Dermis microvascular lymphatic vessel endothelial cell (primary cell): Measurements from ENCODE around the gene SUPT20HL1. TPM values are rescaled to one million over a fixed set of nuclear protein-coding genes. Genes with fewer than 3 reads are reported as not detected.
"Not testable (repeated sequence)": the region's sequence is repeated elsewhere in the genome, so short reads cannot be mapped to it uniquely, and the experiment has no call there.

Source experiments
- DNase-seq, 2 donors: peaks; one replicate each; pipeline versions ENCODE4 v3.0.0 to v3.0.0-alpha.2; 2010; ENCODE audit warnings: low read depth in 2 of 2
- total RNA-seq: library from RNA; depleted of rRNA; stranded (reverse); fragments of >200 nt; gene quantifications from 2 replicates; pipeline ENCODE4 v1.2.1, GENCODE V29; 2014

Gene SUPT20HL1
- total RNA-seq, 1 donor from 2014 or later, result not detected

DNA sequence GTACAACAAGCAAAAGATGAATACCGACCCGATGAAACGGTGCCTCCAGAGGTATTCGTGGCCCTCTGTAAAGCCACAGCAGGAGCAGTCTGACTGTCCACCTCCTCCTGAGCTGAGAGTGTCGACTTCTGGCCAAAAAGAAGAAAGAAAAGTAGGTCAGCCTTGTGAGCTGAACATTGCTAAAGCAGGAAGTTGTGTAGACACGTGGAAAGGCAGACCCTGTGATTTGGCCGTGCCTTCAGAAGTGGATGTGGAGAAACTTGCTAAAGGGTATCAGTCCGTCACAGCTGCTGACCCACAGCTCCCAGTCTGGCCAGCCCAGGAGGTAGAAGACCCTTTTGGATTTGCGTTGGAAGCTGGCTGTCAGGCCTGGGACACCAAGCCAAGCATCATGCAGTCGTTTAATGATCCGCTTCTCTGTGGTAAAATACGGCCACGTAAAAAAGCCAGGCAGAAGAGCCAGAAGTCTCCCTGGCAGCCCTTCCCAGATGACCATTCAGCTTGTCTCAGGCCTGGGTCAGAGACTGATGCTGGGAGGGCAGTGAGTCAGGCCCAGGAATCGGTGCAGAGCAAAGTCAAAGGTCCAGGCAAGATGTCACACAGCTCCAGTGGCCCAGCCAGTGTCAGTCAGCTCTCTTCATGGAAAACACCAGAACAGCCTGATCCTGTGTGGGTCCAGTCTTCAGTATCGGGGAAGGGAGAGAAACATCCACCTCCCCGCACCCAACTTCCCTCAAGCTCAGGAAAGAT lies 3.2 kb downstream of the SUPT20HL1 start:
- not testable (repeated sequence) for DNase-seq

DNA sequence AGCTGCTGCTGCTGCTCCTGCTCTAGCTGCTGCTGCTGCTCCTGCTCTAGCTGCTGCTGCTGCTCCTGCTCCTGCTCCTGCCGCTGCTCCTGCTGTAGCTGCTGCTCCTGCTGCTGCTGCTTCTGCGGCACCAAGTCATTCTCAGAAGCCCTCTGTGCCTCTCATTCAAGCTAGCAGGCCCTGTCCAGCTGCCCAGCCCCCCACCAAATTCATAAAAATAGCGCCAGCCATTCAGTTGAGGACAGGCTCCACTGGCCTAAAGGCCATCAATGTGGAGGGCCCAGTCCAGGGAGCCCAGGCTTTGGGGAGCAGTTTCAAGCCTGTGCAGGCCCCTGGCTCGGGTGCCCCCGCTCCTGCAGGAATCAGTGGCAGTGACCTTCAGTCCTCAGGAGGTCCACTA lies 3.9 kb downstream of the SUPT20HL1 start:
- no peak for DNase-seq

DNA sequence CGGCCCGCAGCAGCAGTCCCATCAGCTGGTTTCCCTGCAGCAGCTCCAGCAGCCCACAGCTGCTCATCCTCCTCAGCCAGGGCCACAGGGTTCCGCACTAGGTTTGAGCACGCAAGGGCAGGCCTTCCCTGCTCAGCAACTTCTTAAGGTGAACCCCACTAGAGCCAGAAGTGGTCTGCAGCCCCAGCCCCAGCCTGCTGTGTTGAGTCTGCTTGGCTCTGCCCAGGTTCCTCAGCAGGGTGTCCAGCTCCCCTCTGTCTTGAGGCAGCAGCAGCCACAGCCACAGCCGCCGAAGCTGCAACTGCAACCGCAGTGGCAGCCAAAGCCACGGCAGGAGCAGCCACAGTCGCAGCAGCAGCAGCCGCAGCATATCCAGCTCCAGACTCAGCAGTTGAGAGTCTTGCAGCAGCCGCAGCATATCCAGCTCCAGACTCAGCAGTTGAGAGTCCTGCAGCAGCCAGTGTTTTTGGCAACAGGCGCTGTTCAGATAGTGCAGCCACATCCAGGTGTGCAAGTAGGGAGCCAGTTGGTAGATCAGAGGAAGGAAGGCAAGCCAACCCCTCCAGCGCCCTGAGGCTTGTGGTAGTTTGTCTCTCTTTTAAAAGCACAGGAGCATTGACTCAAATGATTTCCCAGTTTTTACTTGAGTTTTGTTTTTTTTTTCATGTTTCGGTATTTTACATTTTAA lies 4.6 kb downstream of the SUPT20HL1 start:
- DNase-seq, result no peak

DNA sequence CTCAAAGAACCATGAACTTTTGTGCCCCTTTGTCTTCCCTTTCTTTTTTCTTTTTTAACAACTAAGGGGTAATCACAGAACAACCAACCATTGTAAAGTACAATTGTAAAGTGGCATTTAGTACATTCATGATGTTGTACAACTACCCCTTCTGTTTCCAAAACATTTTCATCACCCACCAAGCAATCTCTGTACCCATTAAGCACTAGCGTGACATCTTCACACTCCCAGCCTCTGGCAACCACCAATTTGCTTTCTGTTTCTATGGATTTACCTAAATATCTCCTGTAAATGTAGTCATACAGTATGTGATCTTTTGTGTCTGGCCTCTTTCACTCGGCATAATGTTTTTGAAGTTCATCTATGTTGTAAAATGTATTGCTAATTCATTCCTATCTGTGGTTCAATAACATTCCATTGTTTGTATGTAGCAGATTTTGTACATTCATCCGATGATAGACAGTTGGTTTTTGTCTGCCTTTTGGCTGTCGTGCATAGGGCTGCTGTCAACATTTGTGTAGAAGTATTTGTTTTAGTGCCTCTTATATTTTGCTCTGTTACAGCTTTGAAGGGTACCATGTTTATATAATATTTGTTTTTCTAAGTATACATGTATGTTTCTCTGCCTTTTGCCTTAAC lies 6.4 kb downstream of the SUPT20HL1 start:
- DNase-seq, result not testable (repeated sequence)

DNA sequence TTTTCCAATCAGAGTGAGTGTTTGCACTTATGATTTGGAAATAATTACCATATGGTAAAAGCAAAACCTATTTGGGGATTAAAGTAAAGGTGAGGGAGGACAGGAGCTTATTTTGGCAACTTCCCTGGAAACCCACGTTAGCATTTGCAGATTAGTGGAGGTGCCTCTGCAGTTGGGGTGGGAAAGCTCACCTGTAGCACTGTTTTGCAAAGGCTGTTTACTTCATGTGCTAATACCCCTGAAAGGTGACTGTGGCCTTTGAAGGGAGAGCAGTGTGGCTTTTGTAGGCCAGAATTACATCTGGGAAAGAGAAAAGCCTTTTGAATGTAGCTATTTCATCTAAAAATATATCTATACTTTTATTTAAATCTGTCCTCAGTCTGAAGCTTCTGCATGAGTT lies 9.4 kb downstream of the SUPT20HL1 start:
- DNase-seq, result no peak

DNA sequence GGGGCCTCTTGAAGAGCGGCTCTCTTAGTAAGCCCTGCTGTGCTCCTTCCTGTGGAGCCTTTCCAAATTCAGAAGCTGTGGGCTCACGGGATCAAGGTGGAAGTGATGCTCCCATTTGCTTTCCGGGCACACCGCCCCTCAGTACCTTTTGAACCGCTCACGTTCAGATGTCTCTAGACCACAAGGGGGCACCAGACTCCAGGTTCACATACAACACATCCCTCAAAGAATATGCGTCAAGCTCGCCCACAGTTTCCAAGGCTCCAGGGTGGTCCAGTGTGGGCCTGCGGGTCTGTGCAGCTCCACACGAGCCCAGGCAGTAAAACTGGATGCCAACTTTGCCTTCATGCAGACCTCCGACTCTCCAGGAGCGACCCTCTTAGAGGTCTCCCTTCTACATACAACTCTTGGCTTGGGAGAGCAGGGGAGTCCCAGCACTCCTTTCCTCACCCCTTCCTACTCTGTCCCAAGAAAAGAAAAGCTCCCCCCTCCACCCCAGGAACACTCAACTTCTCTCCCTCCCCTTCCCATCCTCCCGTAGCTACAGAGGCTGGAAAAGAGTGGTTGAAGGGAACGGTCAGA lies 11.0 kb downstream of the SUPT20HL1 start:
- DNase-seq, result peak; percentile 45 to 57

DNA sequence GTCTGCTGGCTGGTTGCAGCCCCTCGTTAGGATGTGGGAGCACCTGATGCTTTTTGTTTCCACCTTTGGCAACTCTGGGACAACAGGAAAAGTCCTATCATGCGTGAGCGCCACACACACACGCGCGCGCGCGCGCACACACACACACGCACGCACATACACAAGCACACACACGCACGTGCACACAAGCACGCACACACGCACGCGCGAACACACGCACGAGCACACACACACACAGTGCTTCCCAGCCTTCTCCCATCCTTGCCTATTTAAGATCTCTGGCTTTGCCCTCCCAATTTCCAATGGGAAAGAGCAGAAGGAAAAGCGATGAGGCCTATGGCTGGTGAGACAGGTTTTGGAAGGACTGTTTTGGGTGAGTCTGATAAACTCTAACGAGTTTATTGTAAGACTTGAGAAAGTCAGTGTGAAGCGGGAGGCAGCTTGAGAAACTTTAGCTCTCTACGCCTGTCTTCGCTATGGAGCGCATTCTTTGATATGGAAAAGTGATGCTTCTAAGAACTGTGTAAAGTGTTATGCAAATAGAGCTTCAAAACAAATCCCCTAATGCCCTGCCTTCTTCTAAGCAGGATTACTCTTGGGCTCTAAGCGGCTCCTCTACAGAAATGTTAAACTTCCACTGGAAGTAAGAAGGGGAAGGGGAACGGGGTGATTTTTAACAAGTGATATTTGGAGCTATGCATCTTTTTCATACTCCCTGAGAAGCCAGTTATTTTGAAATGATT lies 11.8 kb downstream of the SUPT20HL1 start:
- DNase-seq, result no peak

DNA sequence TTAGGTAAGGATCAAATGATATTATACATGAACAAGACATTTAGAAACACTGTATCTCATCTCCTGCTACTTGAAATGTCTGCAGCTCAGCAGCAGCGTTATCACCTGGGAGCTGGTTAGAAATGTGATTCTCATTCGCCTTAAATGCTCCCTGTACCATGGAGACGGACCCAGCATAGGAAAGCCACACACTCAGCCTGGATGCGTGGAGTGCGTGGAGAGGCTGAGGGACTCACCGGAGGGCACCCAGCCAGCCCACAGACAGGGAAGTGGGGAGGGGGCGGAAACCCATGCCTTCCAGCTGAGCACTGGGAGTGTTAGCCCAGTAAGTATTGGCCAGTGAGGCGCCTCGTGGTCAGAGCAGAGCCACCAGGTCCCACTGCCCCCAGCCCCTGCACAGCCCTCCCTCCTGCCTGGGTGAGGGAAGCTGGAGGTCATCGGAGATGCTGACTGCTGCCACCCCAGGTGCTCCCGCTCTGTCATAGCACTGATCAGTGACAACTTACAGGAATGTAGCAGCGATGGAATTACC lies 15.2 kb downstream of the SUPT20HL1 start:
- DNase-seq, result no peak

DNA sequence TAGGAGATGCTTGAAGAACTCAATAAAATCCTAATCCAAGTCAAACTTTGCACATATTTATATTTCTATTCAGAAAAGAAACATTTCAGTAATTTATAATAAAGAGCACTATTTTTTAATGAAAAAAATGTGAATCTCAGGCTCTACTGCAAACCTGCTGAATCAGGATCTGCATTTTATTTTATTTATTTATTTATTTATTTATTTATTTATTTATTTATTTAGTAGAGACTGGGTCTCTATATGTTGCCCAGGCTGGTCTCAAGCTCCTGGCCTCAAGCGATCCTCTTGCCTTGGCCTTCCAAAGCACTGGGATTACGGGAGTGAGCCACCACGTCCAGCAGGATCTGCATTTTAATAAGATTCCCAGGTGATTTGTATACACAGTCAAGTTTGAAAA lies 16.0 kb downstream of the SUPT20HL1 start:
- DNase-seq, result no peak

DNA sequence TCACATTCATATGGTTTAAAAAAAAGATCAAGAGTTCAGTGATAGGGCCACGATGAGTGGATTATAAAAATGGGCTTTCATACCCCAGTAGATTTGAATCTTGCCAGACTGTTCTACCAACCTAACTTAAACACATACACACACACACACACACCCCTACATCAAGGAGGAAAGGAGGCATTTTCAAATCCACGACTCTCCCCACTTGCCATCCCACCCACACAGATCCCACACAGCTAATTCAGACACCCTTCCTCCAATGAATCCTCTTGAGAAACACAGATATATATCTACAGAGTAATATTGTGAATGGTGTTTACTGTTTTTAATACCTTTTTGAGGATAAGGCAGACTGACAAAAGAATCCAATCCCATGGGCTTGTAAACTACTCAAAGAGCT lies 16.8 kb downstream of the SUPT20HL1 start:
- DNase-seq, result no peak

DNA sequence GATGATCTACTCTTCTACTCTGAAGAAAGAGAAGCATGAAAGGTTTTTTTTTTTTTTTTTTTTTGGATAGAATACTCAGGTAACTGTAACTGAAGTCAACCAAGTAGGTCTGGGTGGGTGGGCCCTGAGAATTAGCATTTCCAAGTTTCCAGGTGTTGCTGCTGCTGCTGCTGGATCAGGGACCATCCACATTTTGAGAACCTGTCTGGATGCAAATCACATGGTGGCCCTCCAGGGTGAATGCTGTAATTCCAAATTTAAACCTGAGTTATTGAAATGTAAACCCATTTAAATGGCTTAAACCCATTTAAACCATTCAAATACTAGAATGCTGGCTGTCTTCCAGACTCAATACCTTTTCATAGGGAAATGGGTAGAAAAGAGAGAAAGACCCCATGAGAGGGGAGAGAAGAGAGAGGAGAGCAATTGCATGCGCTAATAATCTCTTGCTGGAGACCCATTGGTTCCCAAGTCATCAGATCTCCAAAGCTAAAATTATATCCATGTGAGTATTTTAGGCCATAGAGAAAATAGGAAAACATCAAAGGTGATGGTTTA lies 17.6 kb downstream of the SUPT20HL1 start:
- DNase-seq, result no peak

DNA sequence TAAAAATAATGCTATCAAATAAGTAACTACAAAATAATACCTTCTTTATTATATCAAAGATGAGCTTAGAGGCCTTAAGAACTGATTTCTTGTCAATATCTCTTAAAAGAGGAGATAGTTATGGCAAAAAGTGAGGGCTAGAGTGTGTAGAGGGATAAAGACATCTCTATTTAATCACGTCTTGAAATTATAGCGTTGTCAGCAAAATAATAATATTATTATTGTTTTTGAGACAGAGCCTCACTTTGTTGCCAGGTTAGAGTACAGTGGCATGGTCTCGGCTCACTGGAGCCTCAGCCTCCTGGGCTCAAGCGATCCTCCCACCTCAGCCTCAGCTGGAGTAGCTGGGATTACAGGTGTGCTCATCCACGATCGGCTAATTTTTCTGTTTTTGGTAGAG lies 18.3 kb downstream of the SUPT20HL1 start:
- DNase-seq, result no peak

DNA sequence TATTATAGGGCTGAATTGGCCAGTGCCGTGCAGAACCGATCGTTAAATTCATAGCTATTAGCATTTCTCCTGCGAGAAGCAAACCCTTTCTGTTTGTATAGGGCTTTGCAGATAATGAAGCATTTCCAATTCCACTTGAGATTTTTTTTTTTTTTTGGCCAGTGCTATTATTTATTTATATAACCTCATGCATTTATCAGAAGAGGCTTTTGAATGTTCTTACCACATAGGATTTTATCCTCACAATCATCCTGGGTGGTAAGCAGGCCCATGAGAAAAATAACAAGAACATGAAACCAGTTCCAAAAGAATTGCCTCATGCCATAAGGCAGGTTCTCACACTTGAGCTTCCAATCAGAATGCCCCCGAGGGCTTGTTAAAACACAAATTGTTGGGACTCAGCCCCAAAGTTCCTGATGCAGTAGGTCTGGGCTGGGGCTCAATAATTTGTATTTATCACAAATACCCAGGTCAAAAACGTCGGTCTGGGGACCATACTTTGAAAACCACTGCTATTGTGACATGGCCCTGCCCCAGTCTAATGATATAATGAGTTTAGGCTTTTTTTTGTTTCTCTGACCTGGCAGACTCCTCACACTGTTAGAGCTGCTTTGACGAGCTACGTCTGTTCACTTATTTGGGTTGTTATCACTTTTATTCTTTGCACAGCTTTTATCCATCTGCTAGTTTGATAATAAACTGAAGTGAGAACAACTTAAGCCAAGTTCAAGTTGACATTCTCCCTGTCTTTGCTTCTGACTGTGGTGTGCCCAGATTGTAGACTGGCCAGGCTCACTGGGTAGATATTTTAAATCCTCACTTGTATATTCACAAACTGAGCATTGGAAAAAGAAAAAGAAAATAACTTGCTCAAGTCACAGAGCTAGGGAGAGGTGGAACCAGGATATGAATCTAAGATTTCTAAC lies 20.1 kb downstream of the SUPT20HL1 start:
- no peak for DNase-seq

DNA sequence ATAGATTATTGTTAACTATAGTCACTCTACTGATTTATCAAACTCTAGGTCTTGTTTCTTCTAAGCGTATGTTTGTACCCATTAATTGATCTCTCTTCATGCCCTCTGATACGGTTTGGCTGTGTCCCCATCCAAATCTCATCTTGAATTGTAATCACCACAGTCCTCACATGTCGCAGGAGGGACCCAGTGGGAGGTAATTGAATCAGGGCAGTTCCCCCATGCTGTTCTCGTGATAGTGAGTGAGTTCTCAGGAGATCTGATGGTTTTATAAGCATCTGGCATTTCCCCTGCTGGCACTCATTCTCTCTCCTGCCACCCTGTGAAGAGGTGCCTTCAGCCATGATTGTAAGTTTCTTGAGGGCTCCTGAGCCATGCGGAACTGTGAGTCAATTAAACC lies 21.9 kb downstream of the SUPT20HL1 start:
- DNase-seq, result not testable (repeated sequence)

DNA sequence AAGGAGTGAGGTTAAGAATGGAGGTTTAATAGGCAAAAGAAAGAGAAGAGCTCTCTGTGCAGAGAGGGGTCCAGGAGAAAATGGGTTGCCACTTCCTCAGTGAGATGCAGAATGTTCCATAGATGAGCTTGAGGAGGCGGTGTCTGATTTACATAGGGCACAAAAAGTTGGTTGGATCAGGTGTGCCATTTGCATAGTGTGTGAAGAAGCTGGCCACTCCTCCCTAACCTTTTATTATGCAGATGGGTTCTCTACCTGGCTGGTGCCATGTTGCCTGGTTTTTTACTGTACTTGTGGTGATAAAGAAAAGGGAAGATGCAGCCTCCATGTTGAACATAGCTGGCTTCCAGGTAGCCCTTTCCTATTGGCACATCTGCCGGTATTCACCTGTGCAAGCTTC lies 27.3 kb downstream of the SUPT20HL1 start:
- no peak for DNase-seq

DNA sequence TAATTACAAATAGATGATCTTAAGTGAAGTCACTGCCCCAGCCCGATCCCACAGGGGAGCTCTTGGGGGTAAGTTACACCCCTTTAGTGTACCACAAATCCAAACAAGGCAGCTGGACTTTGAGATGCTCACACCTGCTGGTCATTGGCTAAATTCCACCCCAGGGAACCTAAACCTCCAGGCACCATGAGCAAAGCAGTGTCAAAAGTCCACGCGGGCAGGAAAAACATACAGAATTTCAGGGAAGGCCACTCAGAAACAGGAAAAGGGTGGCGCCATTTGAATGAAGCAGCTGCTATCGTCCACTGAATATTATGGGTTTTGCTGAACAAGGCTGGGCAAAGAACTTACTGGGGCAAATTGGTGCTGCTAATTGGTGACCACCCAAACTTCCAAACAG lies 30.9 kb downstream of the SUPT20HL1 start:
- no peak for DNase-seq

DNA sequence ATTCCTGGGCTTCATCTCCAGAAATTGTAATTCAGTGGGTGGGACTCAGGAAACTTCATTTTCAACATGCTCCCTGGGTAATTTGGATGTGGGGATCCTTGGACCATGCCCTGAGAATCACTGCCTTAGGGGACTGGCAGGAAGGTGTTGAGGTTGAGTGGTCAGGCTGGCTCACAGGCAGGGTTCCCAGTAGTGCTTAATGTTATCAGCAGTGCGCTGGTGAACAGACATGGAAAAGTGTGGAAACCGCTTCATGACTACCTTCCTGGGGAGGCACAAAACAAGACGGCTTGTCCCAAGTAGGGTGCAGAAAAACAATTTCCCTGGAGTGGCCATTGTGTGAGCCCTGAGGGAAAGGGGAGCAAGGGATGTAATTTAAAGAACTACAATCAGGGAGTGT lies 31.4 kb downstream of the SUPT20HL1 start:
- DNase-seq, result no peak

DNA sequence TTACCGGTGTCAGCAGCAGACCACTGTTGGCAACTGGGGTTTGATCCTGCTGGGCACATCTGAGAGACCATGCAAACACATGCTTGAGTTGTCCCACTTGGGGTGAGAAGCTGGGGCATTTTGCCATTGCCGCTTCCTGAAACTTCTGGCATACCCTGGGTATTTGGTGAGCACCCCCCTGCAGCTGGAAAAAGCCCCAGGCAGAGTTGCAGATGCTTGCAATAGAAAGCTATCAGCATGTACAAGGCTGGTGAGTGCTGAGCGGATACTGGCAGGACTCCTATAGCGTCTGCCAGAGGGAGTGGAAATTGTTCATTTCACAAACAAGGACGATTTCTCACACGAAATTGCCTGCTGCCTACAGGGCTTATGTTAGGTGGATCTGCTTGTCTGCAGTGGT lies 32.3 kb downstream of the SUPT20HL1 start:
- DNase-seq, result no peak

DNA sequence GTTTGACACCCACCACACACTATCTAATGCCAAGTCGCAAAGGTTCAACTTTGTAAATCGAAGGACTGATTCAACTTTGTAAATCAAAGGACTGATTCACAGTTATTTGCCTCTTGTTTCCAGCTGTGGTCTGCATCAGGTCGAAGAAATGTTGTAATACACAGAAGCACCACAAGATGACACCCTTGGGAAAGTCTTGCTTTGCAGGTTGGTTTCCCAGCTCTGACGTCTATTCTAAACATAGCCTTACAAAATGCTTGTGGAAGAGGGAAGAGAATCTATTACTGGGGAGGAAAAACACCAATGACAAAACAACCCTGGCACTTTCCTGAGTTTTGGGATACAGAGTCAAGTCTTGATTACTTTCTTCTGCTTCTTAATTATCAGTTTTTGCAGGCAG lies 35.3 kb downstream of the SUPT20HL1 start:
- peak; percentile 62 to 66 for DNase-seq
